ENCODE measurements around the gene ZNF628.
A peak's percentile ranks its signal among the peaks of the same experiment; 100 is the strongest.

Gene ZNF628

DNA sequence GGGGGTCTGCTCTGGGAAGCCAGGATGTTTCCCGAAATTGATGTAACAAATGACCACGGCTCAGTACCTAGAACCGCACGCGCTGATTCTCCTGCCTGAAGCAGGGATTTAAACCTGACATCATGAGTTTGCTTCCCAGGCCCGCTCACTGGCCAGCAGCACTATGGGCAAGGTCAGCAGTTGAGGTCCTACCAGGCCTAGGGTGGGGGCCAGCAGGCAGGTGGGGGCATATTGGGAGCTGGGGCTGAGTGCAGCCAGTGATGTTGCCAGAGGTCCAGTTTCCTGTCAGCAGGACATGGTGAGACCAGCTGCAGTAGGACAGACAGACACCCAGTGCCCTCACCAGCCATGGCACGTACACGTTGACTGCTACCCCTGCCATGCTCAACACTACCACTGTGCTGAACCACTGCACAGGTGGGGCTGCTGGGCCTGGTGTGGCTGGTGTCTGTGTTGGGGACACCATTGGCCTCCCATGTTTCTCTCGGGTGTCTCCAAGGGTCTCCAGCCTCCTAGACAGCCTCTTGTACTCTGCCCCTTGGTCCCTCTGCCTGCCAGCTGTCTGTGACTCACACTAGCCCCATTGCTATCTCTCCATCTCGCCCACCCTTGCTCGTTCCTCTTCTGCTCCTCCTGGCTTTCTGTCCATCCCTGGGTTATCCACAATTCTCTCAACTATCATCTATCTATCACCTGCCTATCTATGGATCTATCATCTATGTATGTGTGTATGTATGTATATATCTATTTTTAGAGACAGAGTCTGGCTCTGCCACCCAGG is 10.8 kb upstream of the ZNF628 start:
- Mint-ChIP-seq H3K9me3 (no peaks in the 10 kb centered on the region), H3K4me1 (peaks cover 13 to 24% of the 10 kb centered on the region in 2 donors), H3K27ac (no peak overlapping the region), H3K27me3 (no peaks in the 10 kb centered on the region), H3K4me3 (no peak overlapping the region), H3K36me3 (no peaks in the 10 kb centered on the region)
- no peak for DNase-seq
- ATAC-seq (replicated peaks) = no peak

GRCh38 chr19:55466241-55466614 is 10.2 kb upstream of the ZNF628 start:
- Mint-ChIP-seq H3K27me3 (no peaks in the 10 kb centered on the region), H3K9me3 (no peaks in the 10 kb centered on the region), H3K36me3 (no peaks in the 10 kb centered on the region), H3K27ac (no peak overlapping the region), H3K4me1 (peaks cover 10 to 19% of the 10 kb centered on the region in 2 donors), H3K4me3 (no peak overlapping the region)
- DNase-seq = no peak
- no peak for ATAC-seq (replicated peaks)

GRCh38 chr19:55467236-55468053 is 9.0 kb upstream of the ZNF628 start:
- peak overlapping the region; percentile 77 for H3K27ac Mint-ChIP-seq
- peak; percentile 96 to 98 for ATAC-seq (replicated peaks)
- H3K4me1 Mint-ChIP-seq = peaks cover 3 to 12% of the 10 kb centered on the region in 2 donors
- H3K4me3 Mint-ChIP-seq = no peak overlapping the region
- H3K9me3 Mint-ChIP-seq = no peaks in the 10 kb centered on the region
- no peaks in the 10 kb centered on the region for H3K27me3 Mint-ChIP-seq
- no peaks in the 10 kb centered on the region for H3K36me3 Mint-ChIP-seq
- DNase-seq = peak; percentile 35

GRCh38 chr19:55468054-55468393 is 8.4 kb upstream of the ZNF628 start:
- peak overlapping the region; percentile 77 for H3K27ac Mint-ChIP-seq

DNA sequence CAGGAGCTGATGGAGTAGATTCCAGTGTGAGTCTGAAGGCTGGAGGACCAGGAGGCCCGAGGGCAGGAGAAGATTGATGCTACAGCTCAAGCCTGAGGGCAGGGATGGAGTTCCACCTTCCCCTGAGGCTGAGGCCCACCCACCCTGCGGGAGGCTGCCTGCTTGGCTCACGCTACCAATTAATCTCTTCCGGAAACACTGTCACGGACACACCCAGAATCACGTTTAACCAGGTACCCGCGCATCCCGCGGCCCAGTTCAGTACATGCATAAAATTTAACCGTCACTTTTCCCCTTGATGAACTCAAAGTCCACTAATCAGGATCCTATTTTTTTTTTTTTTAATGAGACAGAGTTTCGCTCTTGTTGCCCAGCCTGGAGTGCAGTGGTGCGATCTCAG is 5.2 kb upstream of the ZNF628 start:
- H3K4me1 Mint-ChIP-seq = peaks cover 6 to 20% of the 10 kb centered on the region in 2 donors
- no peaks in the 10 kb centered on the region for H3K9me3 Mint-ChIP-seq
- ATAC-seq (replicated peaks) (no peak), DNase-seq (no peak)
- H3K4me3 Mint-ChIP-seq = no peak overlapping the region
- H3K27me3 Mint-ChIP-seq = no peaks in the 10 kb centered on the region
- H3K36me3 Mint-ChIP-seq = no peaks in the 10 kb centered on the region
- no peak overlapping the region for H3K27ac Mint-ChIP-seq

More at GRCh38 chr19:55468054-55468393, 8.4 kb upstream of the ZNF628 start:
- Mint-ChIP-seq H3K4me1 (peaks cover 3 to 10% of the 10 kb centered on the region in 2 donors), H3K36me3 (no peaks in the 10 kb centered on the region), H3K4me3 (no peak overlapping the region), H3K27me3 (no peaks in the 10 kb centered on the region), H3K9me3 (no peaks in the 10 kb centered on the region)
- DNase-seq (no peak), ATAC-seq (replicated peaks) (peak; percentile 36 to 49)

- H3K27ac Mint-ChIP-seq = no peak overlapping the region
- H3K27me3 Mint-ChIP-seq = no peaks in the 10 kb centered on the region
- no peaks in the 10 kb centered on the region for H3K36me3 Mint-ChIP-seq
- no peaks in the 10 kb centered on the region for H3K9me3 Mint-ChIP-seq
- peaks cover 6 to 23% of the 10 kb centered on the region in 2 donors for H3K4me1 Mint-ChIP-seq
- no peak overlapping the region for H3K4me3 Mint-ChIP-seq
- ATAC-seq (replicated peaks) = no peak
- DNase-seq = no peak
Measured at GRCh38 chr19:55472463-55472862, 4.0 kb upstream of the ZNF628 start.

GRCh38 chr19:55473225-55474012 is 3.0 kb upstream of the ZNF628 start:
- ATAC-seq (replicated peaks) = no peak
- H3K36me3 Mint-ChIP-seq = peaks cover 4 to 6% of the 10 kb centered on the region in 2 donors
- peaks cover 10 to 23% of the 10 kb centered on the region in 2 donors for H3K4me1 Mint-ChIP-seq
- no peaks in the 10 kb centered on the region for H3K9me3 Mint-ChIP-seq
- DNase-seq = no peak
- no peak overlapping the region for H3K4me3 Mint-ChIP-seq
- H3K27me3 Mint-ChIP-seq = no peaks in the 10 kb centered on the region
- no peak overlapping the region for H3K27ac Mint-ChIP-seq

- Mint-ChIP-seq H3K27me3 (no peaks in the 10 kb centered on the region), H3K4me1 (peaks cover 17 to 35% of the 10 kb centered on the region in 2 donors), H3K4me3 (no peak overlapping the region), H3K36me3 (peaks cover 9 to 14% of the 10 kb centered on the region in 2 donors), H3K27ac (no peak overlapping the region), H3K9me3 (no peaks in the 10 kb centered on the region)
- ATAC-seq (replicated peaks) = no peak
- no peak for DNase-seq
Measured at GRCh38 chr19:55474269-55475265, 1.9 kb upstream of the ZNF628 start.

DNA sequence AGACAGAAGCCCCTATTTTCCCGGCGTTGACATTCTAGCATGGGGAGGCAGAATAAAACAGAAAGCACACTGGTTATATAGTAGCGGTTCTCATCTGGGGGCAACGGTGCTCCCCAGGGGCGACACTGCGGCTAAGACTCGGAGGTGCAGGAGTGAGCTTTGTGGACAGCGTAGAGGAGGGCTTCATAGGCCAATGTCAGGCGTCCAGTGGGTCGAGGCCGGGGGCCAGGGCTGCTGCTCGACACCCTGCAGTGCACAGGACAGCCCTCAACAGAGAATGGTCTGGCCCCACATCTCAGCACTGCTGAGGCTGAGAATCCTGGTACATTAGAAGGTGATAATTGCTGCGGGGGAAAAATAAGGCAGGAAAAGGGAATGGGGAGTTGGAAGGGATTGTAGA is 1.5 kb downstream of the ZNF628 start:
- DNase-seq (no peak), ATAC-seq (replicated peaks) (no peak)
- Mint-ChIP-seq H3K27me3 (no peaks in the 10 kb centered on the region), H3K9me3 (no peaks in the 10 kb centered on the region), H3K27ac (no peak overlapping the region), H3K4me1 (peaks cover 21 to 40% of the 10 kb centered on the region in 2 donors), H3K36me3 (peaks cover 14 to 22% of the 10 kb centered on the region in 2 donors), H3K4me3 (peak overlapping the region; percentile 93)

DNA sequence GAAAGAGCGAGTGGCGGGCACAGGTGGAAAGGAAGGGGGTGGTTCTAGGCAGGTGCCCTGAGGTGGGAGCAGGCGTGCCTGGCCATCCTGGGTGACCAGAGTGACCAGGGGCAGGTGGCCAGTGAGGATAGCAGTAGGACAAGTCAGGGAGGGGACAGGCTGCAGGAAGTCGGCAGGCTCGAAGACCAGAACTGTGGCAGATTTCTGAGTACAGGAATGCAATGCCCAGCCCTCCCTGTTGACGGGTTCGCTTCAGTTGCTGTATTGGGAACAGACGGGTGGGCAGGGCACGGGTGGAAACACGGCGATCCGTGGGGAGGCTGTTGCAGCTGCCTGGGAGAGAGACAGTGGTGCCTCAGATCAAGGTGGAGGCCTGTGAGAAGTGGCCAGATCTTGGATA is 1.9 kb downstream of the ZNF628 start:
- Mint-ChIP-seq H3K4me1 (peaks cover 21 to 40% of the 10 kb centered on the region in 2 donors), H3K9me3 (no peaks in the 10 kb centered on the region), H3K4me3 (peak overlapping the region; percentile 93), H3K27me3 (no peaks in the 10 kb centered on the region), H3K27ac (no peak overlapping the region), H3K36me3 (peaks cover 16 to 22% of the 10 kb centered on the region in 2 donors)
- DNase-seq (no peak), ATAC-seq (replicated peaks) (no peak)

- Mint-ChIP-seq H3K4me3 (no peak overlapping the region), H3K4me1 (peaks cover 21 to 40% of the 10 kb centered on the region in 2 donors), H3K9me3 (no peaks in the 10 kb centered on the region), H3K27ac (no peak overlapping the region), H3K36me3 (peaks cover 16 to 22% of the 10 kb centered on the region in 2 donors), H3K27me3 (no peaks in the 10 kb centered on the region)
- ATAC-seq (replicated peaks) (no peak), DNase-seq (no peak)
Measured at GRCh38 chr19:55479045-55479444, 2.6 kb downstream of the ZNF628 start.

GRCh38 chr19:55479451-55480230 is 3.2 kb downstream of the ZNF628 start:
- DNase-seq = no peak
- Mint-ChIP-seq H3K9me3 (no peaks in the 10 kb centered on the region), H3K27ac (no peak overlapping the region), H3K4me1 (peaks cover 23 to 45% of the 10 kb centered on the region in 2 donors), H3K4me3 (no peak overlapping the region), H3K36me3 (peaks cover 16 to 22% of the 10 kb centered on the region in 2 donors), H3K27me3 (no peaks in the 10 kb centered on the region)
- no peak for ATAC-seq (replicated peaks)
